Erythroblast (primary cell): ENCODE data around the gene TRAPPC5.

ENCODE experiments used
- GATA1 ChIP-seq: IDR thresholded peaks from 2 replicates; pipeline ENCODE4 v1.6.1; 2011; ENCODE audit warnings: low read depth, mild to moderate bottlenecking, control low read depth, low read length, moderate library complexity
- POLR2A ChIP-seq: IDR thresholded peaks from 2 replicates; pipeline ENCODE4 v1.6.1; 2011; ENCODE audit warnings: mild to moderate bottlenecking, low read length

DNA sequence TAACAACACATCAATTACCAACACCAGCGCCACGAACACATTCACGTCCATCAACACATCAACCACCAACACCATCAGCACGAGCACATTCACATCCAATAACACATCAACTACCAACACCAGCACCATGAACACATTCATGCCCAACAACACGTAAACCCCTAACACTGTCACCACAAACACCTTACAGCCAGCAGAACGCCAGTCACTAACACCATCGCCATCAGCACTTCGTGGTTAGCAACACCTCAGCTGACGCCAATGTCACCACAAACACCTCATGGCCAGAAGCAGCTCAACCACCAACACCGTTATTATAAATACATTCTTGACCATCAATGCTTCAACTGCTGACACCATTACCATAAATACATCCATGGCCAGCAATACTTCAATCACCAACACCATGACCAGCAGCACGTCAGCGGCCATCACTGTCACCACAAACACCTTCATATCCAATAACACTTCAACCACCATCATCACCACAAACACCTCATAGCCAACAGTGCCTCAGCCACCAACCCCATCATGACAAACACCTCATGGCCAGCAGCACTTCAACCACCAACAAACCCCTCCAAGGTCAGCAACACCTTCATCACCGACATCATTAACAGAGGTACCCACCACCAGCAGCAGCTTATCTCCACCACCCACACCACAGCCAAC is 11.9 kb downstream of the TRAPPC5 start:
- TF ChIP-seq POLR2A: no peak
- TF ChIP-seq GATA1: no peak
